SKM-1 (cell line): Measurements from ENCODE around the gene TMSB10.
"Not testable (repeated sequence)": the region's sequence is repeated elsewhere in the genome, so short reads cannot be mapped to it uniquely, and the experiment has no call there.

Experiments used
- DNase-seq: peaks from one replicate; lab custom pipeline; 2025; ENCODE audit not compliant: unreplicated experiment; lab: John Stamatoyannopoulos, UW

TMSB10 gene

GRCh38 chr2:84905181-84906107 lies at the start of gene TMSB10:
Gene TMSB10 (plus strand): TSS chr2:84905656.
- DNase-seq = peak; percentile 55

GRCh38 chr2:84855731-84856130 lies 49.7 kb upstream of the TMSB10 start:
- no peak for DNase-seq

DNA sequence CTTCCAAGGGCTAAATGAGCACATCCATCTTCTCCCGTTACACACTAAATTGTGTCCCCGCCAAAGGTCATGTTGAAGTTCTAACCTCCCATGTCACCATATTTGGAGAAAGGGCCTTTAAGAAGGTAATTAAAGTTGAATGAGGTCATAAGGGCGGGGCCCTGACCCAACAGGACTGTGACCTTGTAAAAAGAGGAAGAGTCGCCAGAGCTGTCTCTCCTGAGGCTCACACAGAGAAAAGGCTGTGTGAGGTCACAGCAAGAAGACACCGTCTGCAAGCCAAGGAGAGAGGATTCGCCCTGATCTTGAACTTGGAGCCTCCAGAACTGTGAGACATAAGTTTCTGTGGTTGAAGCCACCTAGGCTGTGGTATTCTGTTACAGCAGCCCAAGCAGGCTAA lies 48.7 kb upstream of the TMSB10 start:
- DNase-seq = peak; percentile 93

DNA sequence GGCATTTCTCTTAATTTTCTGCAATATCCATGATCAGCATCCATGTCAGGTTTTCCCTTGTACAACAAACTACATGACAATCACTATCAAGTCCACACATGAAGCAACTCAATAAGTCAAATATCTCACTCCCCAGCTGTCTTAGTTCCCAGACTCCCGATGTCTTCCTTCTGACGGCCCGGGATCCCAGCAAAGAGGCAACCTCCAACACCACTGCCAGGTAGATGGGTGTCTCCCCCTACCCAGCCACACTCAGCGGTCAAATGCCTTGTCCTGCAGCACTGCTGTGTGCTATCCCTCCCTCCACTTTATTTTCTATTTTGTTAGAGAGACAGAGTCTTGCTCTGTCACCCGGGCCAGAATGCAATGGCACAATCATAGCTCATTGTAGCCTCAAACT lies 47.9 kb upstream of the TMSB10 start:
- no peak for DNase-seq

- no peak for DNase-seq
Observed at GRCh38 chr2:84858123-84858522, 47.3 kb upstream of the TMSB10 start.

- no peak for DNase-seq
Observed at GRCh38 chr2:84858937-84859336, 46.5 kb upstream of the TMSB10 start.

DNA sequence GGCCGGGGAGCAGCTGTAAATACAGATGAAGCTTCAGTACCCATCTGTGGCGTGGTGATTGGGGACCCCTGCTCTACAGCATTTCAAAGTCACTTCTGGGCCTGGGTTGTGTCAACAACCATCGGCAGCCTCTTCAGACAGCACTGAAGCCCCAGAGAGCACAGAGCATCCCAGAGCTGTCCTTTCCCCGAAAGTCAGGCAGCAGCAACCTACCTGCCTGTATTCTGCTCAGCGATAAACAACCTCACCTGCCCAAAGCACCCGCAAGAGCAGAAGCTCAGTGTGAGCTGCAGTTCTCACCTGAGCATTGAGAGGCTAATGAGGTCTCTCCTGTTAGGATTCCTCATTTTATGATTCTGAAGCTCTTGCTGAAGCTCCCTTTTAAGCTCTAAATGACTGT lies 43.9 kb upstream of the TMSB10 start:
- no peak for DNase-seq

DNA sequence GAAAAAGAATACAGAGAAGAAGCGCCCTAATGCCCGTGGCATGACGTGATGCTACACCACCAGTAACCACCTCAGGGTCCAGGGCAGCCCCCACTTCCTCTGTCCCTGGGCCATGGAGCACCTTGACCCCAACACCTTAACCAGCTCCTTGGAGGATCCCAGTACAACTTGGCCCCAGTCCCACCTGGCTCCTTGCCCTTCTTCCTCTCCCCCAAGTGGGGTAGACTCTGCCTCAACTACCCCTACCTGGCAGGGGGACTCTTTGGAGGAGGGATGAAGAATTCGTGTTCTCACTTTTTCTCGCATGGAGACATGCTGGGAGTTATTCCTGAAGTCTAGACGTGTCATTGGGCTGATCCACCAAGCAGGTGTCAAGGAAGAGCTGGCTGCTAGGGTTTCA lies 43.5 kb upstream of the TMSB10 start:
- no peak for DNase-seq

- DNase-seq = peak; percentile 12
Observed at GRCh38 chr2:84865181-84865783, 40.2 kb upstream of the TMSB10 start.

- no peak for DNase-seq
Observed at GRCh38 chr2:84866122-84866521, 39.3 kb upstream of the TMSB10 start.

DNA sequence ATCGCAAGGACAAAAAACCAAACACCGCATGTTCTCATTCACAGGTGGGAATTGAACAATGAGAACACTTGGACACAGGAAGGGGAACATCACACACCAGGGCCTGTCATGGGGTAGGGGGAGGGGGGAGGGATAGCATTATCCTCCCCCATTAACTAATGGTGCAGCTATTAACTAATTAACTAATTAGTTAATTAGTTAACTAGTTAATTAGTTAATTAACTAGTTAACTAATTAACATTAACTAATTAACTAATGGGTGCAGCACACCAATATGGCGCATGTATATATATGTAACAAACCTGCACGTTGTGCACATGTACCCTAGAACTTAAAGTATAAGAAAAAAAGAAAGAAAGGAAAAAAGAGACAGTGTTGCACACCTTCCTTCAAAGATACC lies 37.1 kb upstream of the TMSB10 start:
- DNase-seq = not testable (repeated sequence)

DNA sequence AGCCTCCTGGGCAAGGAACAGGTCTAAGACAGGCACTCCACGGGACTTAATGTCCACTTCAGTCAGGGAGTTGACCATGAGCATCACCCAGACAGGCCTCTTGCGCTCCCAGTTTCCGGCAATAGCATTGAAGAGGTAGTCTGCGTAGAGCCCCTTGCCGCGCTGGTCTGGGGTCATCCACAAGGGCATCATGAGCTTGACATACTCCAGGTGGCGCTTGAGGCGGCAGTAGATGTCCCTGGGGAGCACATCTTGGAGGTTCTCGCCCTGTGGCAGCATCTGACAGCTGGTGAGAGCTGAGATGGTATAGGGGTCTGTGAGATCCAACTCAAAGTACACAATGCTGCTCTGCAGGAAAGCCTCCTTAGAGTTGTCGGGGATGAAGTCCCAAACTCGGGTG lies 35.1 kb upstream of the TMSB10 start:
- no peak for DNase-seq

DNA sequence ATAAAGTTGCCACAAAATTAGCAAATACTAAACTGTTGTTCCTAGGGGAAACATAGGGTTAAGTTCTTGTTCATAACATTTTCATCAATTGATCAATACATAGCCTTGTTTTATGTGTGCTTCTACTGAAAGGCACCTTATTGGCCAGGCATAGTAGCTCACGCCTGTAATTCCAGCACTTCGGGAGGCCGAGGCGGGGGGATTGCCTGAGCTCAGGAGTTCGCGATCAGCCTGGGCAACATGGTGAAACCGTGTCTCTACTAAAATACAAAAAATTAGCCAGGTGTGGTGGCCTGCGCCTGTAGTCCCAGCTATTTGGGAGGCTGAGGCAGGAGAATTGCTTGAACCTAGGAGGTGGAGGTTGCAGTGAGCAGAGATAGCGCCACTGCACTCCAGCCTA lies 32.8 kb upstream of the TMSB10 start:
- not testable (repeated sequence) for DNase-seq

- DNase-seq = no peak
Observed at GRCh38 chr2:84873350-84873749, 32.1 kb upstream of the TMSB10 start.

DNA sequence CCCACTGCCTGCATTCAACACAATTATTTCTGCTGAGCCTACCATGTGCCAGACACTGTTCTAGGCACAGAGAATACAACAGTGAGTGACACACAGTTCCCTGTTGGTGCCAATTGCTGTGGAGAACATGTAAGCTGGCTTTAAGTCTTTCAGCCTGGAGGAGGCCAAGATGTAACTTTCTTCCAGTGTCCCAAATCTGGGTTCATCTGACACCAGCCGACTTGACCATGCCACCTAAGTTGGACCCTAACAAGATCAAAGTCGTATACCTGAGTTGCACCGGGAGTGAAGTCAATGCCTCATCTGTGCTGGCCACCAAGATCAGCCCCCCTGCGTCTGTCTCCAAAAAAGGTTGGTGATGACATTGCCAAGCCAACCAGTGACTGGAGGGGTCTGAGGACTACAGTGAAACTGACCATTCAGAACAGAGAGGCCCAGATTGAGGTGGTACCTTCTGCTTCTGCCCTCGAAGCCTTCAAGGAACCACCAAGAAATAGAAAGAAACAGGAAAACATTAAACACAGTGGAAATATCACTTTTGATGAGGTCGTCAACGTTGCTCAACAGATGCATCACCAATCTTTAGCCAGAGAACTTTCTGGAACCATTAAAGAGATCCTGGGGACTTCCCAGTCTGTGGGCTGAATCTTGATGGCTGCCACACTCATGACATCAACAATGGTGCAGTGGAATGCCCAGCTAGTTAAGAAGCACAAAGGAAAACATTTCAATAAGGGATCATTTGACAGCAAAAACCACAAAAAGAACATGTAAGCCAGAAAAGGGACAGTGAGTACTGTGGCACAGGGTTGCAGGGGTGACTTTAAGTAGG lies 30.9 kb upstream of the TMSB10 start:
- no peak for DNase-seq

- no peak for DNase-seq
Observed at GRCh38 chr2:84875213-84875560, 30.3 kb upstream of the TMSB10 start.

- DNase-seq = not testable (repeated sequence)
Observed at GRCh38 chr2:84875619-84876018, 29.8 kb upstream of the TMSB10 start.

- no peak for DNase-seq
Observed at GRCh38 chr2:84876369-84876768, 29.1 kb upstream of the TMSB10 start.

DNA sequence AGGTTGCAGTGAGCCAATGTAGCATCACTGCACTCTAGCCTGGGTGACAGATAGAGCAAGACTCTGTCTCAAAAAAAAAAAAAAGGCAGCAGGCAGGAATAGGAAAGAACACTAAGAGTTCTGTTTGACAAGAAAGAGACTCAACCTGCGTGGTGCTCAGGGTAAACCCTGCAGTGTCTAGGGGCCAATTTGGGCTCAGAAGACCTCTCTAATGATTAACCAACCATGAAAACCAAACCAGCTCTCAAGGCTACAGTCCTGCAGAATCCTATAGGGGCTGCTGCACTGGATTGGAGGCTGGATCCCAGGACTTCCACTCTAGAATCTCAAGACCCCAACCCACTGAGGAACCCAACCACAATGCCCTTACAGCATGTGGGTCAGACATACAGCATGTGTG lies 27.0 kb upstream of the TMSB10 start:
- no peak for DNase-seq

DNA sequence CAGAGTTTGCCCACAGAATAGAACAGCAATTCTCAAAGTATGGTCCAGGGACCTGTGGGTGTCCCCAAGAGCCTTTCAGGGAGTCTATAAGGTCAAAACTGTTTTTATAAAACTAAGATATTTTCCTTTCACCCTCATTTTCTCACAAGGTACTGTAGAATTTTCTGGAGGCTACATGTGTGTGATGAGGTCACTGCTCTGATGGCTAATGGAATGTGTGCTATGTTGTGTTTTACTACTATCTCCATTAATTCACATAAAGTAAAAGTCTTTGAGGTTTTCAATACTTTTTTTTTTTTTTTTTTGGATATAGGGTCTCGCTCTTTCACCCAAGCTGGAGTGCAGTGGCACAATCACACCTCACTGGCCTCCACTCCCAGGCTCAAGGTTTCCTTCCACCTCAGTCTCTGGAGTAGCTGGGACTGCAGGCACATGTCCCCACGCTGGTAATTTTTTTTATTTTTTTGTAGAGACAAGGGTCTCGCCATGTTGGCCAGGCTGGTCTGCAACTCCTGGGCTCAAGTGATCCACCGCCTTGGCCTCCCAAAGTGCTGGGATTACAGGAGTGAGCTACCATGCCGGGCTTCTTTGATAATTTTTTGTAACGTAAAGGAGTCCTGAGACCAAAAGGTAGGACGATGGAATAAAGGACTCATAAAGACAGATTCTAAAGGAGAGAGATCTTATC lies 26.4 kb upstream of the TMSB10 start:
- DNase-seq = no peak
